DOHH2 (cell line): ENCODE results near the gene EEFSEC.

Experiments used
- H3F3A ChIP-seq: fragments of 200-600 bp; sonication (generic), shearing (Covaris generic); 2 replicates; pipeline ENCODE4 v1.6.0; 2016; ENCODE audit warnings: antibody characterized with exemption, mild to moderate bottlenecking; ENCODE audit not compliant: control insufficient read depth, insufficient read depth
- H3K27ac ChIP-seq: fragments of 200-600 bp; sonication (generic); 2 replicates; pipeline ENCODE4 v1.5.1; 2014; ENCODE audit warnings: low read depth, mild to moderate bottlenecking, low read length, moderate library complexity
- H3K27me3 ChIP-seq: fragments of 200-600 bp; sonication (generic); 2 replicates; pipeline ENCODE4 v1.6.1; 2014; ENCODE audit warnings: mild to moderate bottlenecking, low read length, mixed read lengths; ENCODE audit not compliant: control insufficient read depth
- H3K36me3 ChIP-seq: fragments of 200-600 bp; sonication (generic); 2 replicates; pipeline ENCODE4 v1.6.1; 2014; ENCODE audit warnings: mild to moderate bottlenecking, low read length, moderate library complexity, mixed read lengths; ENCODE audit not compliant: control insufficient read depth
- H3K4me1 ChIP-seq: fragments of 200-600 bp; sonication (generic); 2 replicates; pipeline ENCODE4 v1.6.1; 2014; ENCODE audit warnings: mild to moderate bottlenecking, low read length, mixed read lengths; ENCODE audit not compliant: control insufficient read depth
- H3K4me2 ChIP-seq: fragments of 200-600 bp; sonication (generic); 2 replicates; pipeline ENCODE4 v1.6.0; 2014; ENCODE audit warnings: mild to moderate bottlenecking, low read length, moderate library complexity
- H3K4me3 ChIP-seq: fragments of 200-600 bp; sonication (generic); 2 replicates; pipeline ENCODE4 v1.5.1; 2014; ENCODE audit warnings: mild to moderate bottlenecking, low read length, mixed read lengths
- H3K79me2 ChIP-seq: fragments of 200-600 bp; sonication (generic); 2 replicates; pipeline ENCODE4 v1.6.1; 2014; ENCODE audit warnings: mild to moderate bottlenecking, low read length, mixed read lengths; ENCODE audit not compliant: control insufficient read depth
- H3K9me2 ChIP-seq: fragments of 200-600 bp; sonication (generic); replicated peaks from 2 replicates; pipeline ENCODE4 v1.6.1; 2014; ENCODE audit warnings: mild to moderate bottlenecking, low read length, mixed read lengths; ENCODE audit not compliant: control insufficient read depth
- H3K9me3 ChIP-seq: fragments of 200-600 bp; sonication (generic); 2 replicates; pipeline ENCODE4 v1.6.1; 2014; ENCODE audit warnings: antibody characterized with exemption, low read length, mixed read lengths; ENCODE audit not compliant: control insufficient read depth, insufficient read depth
- H4K20me1 ChIP-seq: fragments of 200-600 bp; sonication (generic); 2 replicates; pipeline ENCODE4 v1.6.0; 2014; ENCODE audit warnings: low read depth, mild to moderate bottlenecking, antibody characterized with exemption, low read length, moderate library complexity; ENCODE audit not compliant: control insufficient read depth, insufficient read depth
- CTCF ChIP-seq: fragments of 200-600 bp; sonication (generic); IDR thresholded peaks from one replicate; pipeline ENCODE4 v1.5.1; 2014; ENCODE audit warnings: antibody characterized with exemption, mild to moderate bottlenecking, low read depth, low read length; ENCODE audit not compliant: poor library complexity, severe bottlenecking
- EZH2phosphoT487 ChIP-seq: fragments of 200-600 bp; sonication (generic); IDR thresholded peaks from 2 replicates; pipeline ENCODE4 v1.6.1; 2017; ENCODE audit warnings: borderline replicate concordance, mild to moderate bottlenecking, antibody characterized with exemption, low read length, moderate library complexity, mixed read lengths

EEFSEC gene

DNA sequence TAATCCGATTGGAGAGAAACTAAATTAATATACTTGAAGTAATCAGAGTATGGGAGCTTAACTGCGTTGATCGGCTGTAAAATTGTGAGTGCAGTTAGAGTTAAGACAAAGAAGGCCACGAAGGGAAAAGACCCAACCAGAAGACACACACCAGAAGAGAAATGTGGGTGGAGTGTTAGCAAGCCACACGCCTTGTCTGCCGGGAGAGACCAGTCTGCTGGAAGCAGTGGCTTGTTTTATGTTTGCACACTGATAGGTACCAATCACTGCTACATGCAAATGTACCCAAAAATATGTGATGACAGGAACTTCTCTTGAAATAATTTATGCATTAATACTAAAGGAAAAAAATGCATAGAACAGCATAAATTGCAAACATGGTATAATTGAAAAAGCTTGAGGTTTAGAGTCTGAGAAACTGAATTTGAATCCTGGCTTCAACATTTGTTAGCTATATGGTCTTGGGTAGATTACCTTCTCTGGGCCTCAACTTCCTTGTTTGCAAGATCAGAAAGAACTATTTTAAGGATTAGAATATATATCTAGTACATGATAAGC, 23.1 kb downstream of the EEFSEC start:
- TF ChIP-seq EZH2phosphoT487 (no peak), CTCF (no peak)
- Histone ChIP-seq H3K4me3 (no peak overlapping the region), H3K9me3 (no peaks in the 10 kb centered on the region), H3K36me3 (no peaks in the 10 kb centered on the region), H3F3A (no peaks in the 10 kb centered on the region), H3K4me2 (no peak overlapping the region), H3K9me2 (no peaks in the 10 kb centered on the region), H4K20me1 (peaks cover 13% of the 10 kb centered on the region; the same call in 1 of the 2 replicates), H3K79me2 (peaks cover 70% of the 10 kb centered on the region), H3K27ac (no peak overlapping the region), H3K27me3 (no peaks in the 10 kb centered on the region), H3K4me1 (peaks cover 25% of the 10 kb centered on the region)

- no peak overlapping the region for H3K4me3 ChIP-seq
- peaks cover 13% of the 10 kb centered on the region; the same call in 1 of the 2 replicates for H4K20me1 ChIP-seq
- no peak overlapping the region; the same call in 1 of the 2 replicates for H3K4me2 ChIP-seq
- H3K9me2 ChIP-seq, result no peaks in the 10 kb centered on the region
- TF ChIP-seq CTCF, result no peak
- no peak for TF ChIP-seq EZH2phosphoT487
- H3K79me2 ChIP-seq, result peaks cover 63% of the 10 kb centered on the region
- H3K4me1 ChIP-seq, result peaks cover 25% of the 10 kb centered on the region
- H3K9me3 ChIP-seq, result no peaks in the 10 kb centered on the region
- no peaks in the 10 kb centered on the region for H3K36me3 ChIP-seq
- no peaks in the 10 kb centered on the region for H3K27me3 ChIP-seq
- H3F3A ChIP-seq, result no peaks in the 10 kb centered on the region
- no peak overlapping the region for H3K27ac ChIP-seq
Observed at GRCh38 chr3:128177865-128178264, 24.6 kb downstream of the EEFSEC start.

DNA sequence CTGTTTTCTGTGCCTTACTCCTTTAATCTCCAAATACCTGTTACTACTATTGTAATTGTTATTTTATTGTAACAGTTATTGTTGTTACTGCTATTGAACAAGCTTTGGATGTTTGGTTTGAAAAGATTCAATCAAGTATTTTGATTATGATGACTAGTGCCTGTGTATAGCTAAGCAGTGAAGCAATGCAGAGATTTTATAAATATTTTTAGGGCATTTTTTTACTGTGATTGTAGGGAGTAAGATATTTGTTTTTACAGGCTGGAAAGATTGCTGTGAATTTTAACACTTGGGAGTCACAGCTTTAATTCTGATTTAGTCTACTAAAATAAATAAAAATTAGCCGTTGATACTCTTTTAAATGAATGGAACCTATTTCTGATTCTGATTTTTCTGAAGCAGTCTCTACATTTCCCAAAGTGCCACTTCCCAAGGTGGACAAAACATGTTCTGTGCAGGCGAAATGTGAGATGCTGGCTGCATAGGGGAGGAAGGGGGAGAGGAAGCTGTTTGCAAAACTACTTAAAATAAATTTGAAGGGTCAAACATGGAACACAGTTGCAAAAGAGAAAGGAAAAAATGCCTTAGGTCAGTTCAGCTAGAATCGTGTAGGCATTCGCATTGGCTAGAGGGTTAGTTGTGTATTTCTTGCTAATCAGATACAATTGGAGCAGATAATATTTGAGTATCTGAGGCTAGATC, 25.7 kb downstream of the EEFSEC start:
- H3K4me3 ChIP-seq, result no peak overlapping the region
- H3K27ac ChIP-seq, result no peak overlapping the region

More for the DNA sequence above, 25.7 kb downstream of the EEFSEC start:
- H3K27me3 ChIP-seq, result no peaks in the 10 kb centered on the region
- H3K9me2 ChIP-seq, result no peaks in the 10 kb centered on the region
- H3K4me1 ChIP-seq, result peaks cover 25% of the 10 kb centered on the region
- no peaks in the 10 kb centered on the region for H3F3A ChIP-seq
- H3K9me3 ChIP-seq, result no peaks in the 10 kb centered on the region
- H4K20me1 ChIP-seq, result peaks cover 11% of the 10 kb centered on the region; the same call in 1 of the 2 replicates
- no peak for TF ChIP-seq CTCF
- TF ChIP-seq EZH2phosphoT487, result no peak
- H3K4me2 ChIP-seq, result no peak overlapping the region
- H3K36me3 ChIP-seq, result no peaks in the 10 kb centered on the region
- peaks cover 60% of the 10 kb centered on the region for H3K79me2 ChIP-seq
